GM12865 (cell line): ENCODE measurements around the gene FOXO6.

Experiments used
- DNase-seq: peaks from one replicate; pipeline ENCODE4 v3.0.0; 2010; ENCODE audit warnings: low read depth
- H3K4me3 ChIP-seq: 2 replicates; pipeline ENCODE4 v1.5.1; 2011; ENCODE audit warnings: mild to moderate bottlenecking, low read depth, low read length, control low read depth
- CTCF ChIP-seq: IDR thresholded peaks from 2 replicates; pipeline ENCODE4 v1.5.1; 2011; ENCODE audit warnings: low read length, control low read depth, low read depth, inconsistent platforms; ENCODE audit not compliant: insufficient read depth; ENCODE audit errors: missing control alignments

Gene FOXO6

DNA sequence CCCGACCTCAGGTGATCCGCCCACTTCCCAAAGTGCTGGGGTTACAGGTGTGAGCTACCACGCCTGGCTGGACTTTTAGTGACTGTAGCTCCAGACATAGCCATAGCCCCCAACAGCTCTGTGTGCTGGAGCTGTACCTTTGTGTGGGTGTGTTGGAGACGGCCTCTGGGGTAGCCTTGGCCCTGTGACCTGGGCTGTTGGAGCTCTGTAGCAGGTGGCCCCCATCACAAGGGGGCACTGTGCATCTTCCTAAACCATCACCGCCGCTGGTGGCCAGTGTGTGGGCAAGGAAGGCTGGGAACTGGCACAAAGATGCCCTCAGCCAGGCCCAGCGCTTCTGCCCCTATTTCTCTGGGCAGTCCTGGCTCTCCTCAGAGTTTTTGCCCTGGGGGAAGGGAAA, 38.4 kb upstream of the FOXO6 start:
- peak; percentile 68 for DNase-seq
- peak; percentile 72 for TF ChIP-seq CTCF
- no peak overlapping the region for H3K4me3 ChIP-seq

DNA sequence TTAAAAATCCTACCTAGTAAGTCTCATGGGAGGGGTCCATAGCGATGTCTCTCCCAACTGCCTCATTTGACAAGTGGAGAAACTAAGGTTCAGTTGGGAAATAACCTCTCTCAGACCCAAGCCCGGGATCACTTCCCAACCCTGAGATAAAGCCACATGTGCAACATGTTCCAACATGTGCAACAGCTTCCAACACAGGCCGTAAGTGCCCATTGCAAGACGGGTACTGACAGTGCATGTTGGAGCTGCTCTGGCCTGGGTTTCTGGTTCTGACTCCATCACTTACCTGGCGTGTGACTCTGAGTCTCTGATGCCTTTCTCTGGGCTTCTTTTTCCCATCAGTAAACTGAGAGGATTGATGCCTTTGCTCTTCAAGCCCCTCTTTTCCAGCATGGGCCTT, 38.0 kb upstream of the FOXO6 start:
- TF ChIP-seq CTCF: no peak
- DNase-seq: no peak
- H3K4me3 ChIP-seq: no peak overlapping the region

- TF ChIP-seq CTCF: no peak
- no peak for DNase-seq
- no peak overlapping the region for H3K4me3 ChIP-seq
Measured at GRCh38 chr1:41325801-41326200, 35.4 kb upstream of the FOXO6 start.

DNA sequence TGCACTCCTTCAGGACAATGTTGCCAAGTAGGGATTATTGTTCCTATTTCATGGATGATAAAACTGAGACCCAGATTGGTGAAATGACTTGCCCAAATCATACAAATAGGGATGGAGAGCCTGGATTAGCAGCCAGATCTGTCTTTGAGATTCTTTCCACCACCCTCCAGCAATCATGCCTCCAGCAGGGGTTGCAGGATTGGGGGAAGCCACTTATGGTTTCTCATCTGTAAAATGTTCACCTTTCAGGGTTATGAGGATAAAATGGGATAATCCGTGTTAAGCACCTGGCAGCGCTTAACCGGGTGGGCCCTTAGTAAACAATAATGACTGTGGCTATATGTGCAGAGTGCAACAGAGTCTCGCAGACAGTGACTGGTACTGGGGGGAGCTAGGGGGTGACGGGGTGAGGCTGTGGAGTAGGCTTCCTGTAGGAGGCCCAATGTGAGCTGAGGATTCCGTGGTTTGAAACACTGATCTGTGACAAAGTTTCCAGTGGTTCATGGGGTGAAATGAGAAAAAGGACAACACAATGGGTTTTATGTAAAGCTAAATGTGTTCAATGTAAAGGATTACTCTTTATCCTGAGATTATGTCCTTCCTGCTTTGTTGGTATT, 33.7 kb upstream of the FOXO6 start:
- H3K4me3 ChIP-seq: no peak overlapping the region
- TF ChIP-seq CTCF: no peak
- no peak for DNase-seq

DNA sequence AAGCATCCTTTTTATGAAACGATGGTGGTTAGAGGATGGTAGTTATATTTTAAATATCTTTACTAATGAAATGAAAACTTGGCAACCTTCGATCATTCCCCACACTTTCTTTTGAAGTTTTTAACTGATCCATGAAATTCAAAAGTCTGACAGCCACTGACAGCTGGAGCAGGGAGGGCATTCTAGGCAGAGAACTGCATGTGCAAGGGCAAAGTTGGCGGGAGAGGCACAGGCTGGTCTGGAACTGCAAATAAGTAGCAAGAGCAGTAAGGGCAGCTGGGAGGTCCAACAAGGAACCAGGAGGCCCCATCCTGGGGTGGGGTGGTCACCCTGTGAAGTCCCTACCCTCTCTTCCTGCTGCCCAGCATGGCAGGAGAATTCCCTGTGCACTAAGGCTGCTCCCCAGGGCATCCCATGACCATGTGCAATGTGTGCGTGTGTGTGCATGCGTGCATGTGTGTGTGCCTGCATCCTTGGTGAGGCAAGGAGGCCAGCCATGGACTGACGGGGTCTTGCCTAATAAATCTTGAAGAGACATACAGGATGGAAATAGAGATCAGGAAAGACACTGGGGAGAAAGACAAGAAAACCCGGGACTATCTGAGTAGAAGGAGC, 33.1 kb upstream of the FOXO6 start:
- DNase-seq: no peak
- TF ChIP-seq CTCF: no peak
- no peak overlapping the region for H3K4me3 ChIP-seq

GRCh38 chr1:41328780-41329640, 32.2 kb upstream of the FOXO6 start:
- H3K4me3 ChIP-seq: no peak overlapping the region
- DNase-seq: no peak
- TF ChIP-seq CTCF: no peak
